ENCODE measurements around the gene ETV5.

- no peak for TF ChIP-seq CTCF (IDR thresholded peaks at IDR 0.05)
- no peak for TF ChIP-seq EZH2 (IDR thresholded peaks at IDR 0.05; ENCODE audit: borderline replicate concordance, insufficient read depth, low read depth, low read length, poor library complexity, severe bottlenecking)
Observed at GRCh38 chr3:186021673-186022362, 87.1 kb downstream of the ETV5 start.
